HepG2 (cell line): Measurements from ENCODE around the gene CENPM. TPM values are rescaled to one million over a fixed set of nuclear protein-coding genes. Genes with fewer than 3 reads are reported as not detected.

ENCODE experiments used
- ATAC-seq: fragments of 200-7000 bp; cut with Tn5 transposase; 3 replicates; pipeline ENCODE4 v1.9.1; 2020; ENCODE audit warnings: mild to moderate bottlenecking, moderate library complexity
- BruUV-seq: library from RNA; stranded (reverse); fragments of 400-500 nt; replicated peaks from 2 replicates; lab custom pipeline; 2021; lab: Mats Ljungman, UMichigan
- CTCF ChIA-PET: fragments of 300-600 bp; formaldehyde crosslinking; extraction: SDS; loops from one replicate; lab custom pipeline; 2021; ENCODE audit warnings: low total read pairs, inconsistent platforms, low intra/inter-chr PET ratio; lab: Yijun Ruan, JAX
- POLR2A ChIA-PET: fragments of 350-600 bp; sonication (Branson Sonifier 250); formaldehyde crosslinking; loops from one replicate; lab custom pipeline; 2020; ENCODE audit warnings: antibody characterized with exemption, inconsistent platforms; lab: Yijun Ruan, JAX
- DNase-seq: peaks from one replicate; pipeline ENCODE4 v3.0.0-alpha.2; 2015; ENCODE audit warnings: low spot score
- FAIRE-seq: peaks from 3 replicates; lab custom pipeline; 2011; peaks lifted over from hg19 to GRCh38; lab: Jason Lieb, UNC
- H2AFZ ChIP-seq: one replicate; pipeline ENCODE4 v1.6.1; 2011; ENCODE audit warnings: low read length, inconsistent platforms
- H3K27ac ChIP-seq: fragments of 300-600 bp; 3 replicates; pipeline ENCODE4 v1.8.0; 2011; ENCODE audit warnings: mixed run types, mild to moderate bottlenecking, mixed read lengths, low read length, inconsistent platforms; ENCODE audit not compliant: insufficient read depth; ENCODE audit errors: extremely low read length
- H3K27me3 ChIP-seq, 2 experiments: fragments of 200-600 bp in 1 of 2; 2 replicates in 1 of 2; 3 replicates in 1 of 2; pipeline versions ENCODE4 v1.6.0 to v1.8.0; 2011; ENCODE audit warnings: low read length in 2 of 2, mild to moderate bottlenecking in 2 of 2, moderate library complexity in 2 of 2, inconsistent platforms in 1 of 2; ENCODE audit not compliant: insufficient read depth in 2 of 2, control insufficient read depth in 1 of 2
- H3K36me3 ChIP-seq, 2 experiments: fragments of 200-600 bp in 1 of 2; replicated peaks in 1 of 2; 2 replicates in 1 of 2; 3 replicates in 1 of 2; pipeline versions ENCODE4 v1.5.1 to v1.8.0; 2011; ENCODE audit warnings: low read length in 2 of 2, inconsistent platforms in 1 of 2; ENCODE audit not compliant: insufficient read depth in 2 of 2, control insufficient read depth in 1 of 2
- H3K4me1 ChIP-seq: 2 replicates; pipeline ENCODE4 v1.5.1; 2012; ENCODE audit warnings: low read length, inconsistent platforms; ENCODE audit not compliant: insufficient read depth
- H3K4me2 ChIP-seq: 2 replicates; pipeline ENCODE4 v1.6.0; 2011; ENCODE audit warnings: low read depth, low read length, inconsistent platforms
- H3K4me3 ChIP-seq, 3 experiments: fragments of 200-600 bp in 1 of 3; sonication (generic), shearing (Covaris generic) in 1 of 3; replicated peaks in 1 of 3; 2 replicates each; pipeline ENCODE4 v1.5.1; 2011 to 2016; ENCODE audit warnings: low read length in 3 of 3, inconsistent platforms in 2 of 3, low read depth in 2 of 3, mild to moderate bottlenecking in 2 of 3, control low read depth in 1 of 3, mixed read lengths in 1 of 3; ENCODE audit not compliant: insufficient read depth in 1 of 3
- H3K79me2 ChIP-seq: one replicate; pipeline ENCODE4 v1.6.1; 2011; ENCODE audit warnings: low read length, inconsistent platforms; ENCODE audit not compliant: insufficient read depth
- H3K9ac ChIP-seq: 2 replicates; pipeline ENCODE4 v1.6.0; 2011; ENCODE audit warnings: mild to moderate bottlenecking, low read depth, low read length, inconsistent platforms; ENCODE audit not compliant: insufficient read depth
- H3K9me3 ChIP-seq: 2 replicates; pipeline ENCODE4 v1.5.1; 2012; ENCODE audit warnings: mild to moderate bottlenecking, low read length
- H4K20me1 ChIP-seq: 2 replicates; pipeline ENCODE4 v1.6.0; 2011; ENCODE audit warnings: inconsistent platforms, mild to moderate bottlenecking, low read length, moderate library complexity; ENCODE audit not compliant: insufficient read depth
- FOXA1 ChIP-seq, 2 experiments: fragments of 450-650 bp in 1 of 2; sonication (generic) in 1 of 2; formaldehyde crosslinking in 1 of 2; IDR thresholded peaks; 2 replicates each; pipeline versions ENCODE4 v1.4.0 to v1.6.1; 2016 to 2020; ENCODE audit warnings: missing genetic modification reagents in 1 of 2
- MAF1 ChIP-seq: sonication (generic); formaldehyde crosslinking; IDR thresholded peaks from 2 replicates; pipeline ENCODE4 v1.5.0; 2020; ENCODE audit warnings: missing genetic modification reagents, borderline replicate concordance
- PAWR ChIP-seq: sonication (generic); formaldehyde crosslinking; IDR thresholded peaks from 2 replicates; pipeline ENCODE4 v1.4.0; 2020; ENCODE audit warnings: missing genetic modification reagents, mild to moderate bottlenecking, borderline replicate concordance
- PITX1 ChIP-seq: sonication (generic); formaldehyde crosslinking; IDR thresholded peaks from 2 replicates; pipeline ENCODE4 v1.5.1; 2020; ENCODE audit warnings: mild to moderate bottlenecking, missing genetic modification reagents
- ZNF12 ChIP-seq: sonication (generic); formaldehyde crosslinking; IDR thresholded peaks from 2 replicates; pipeline ENCODE4 v1.5.0; 2020; ENCODE audit warnings: missing genetic modification reagents
- ZNF143 ChIP-seq: sonication (generic); formaldehyde crosslinking; IDR thresholded peaks from 2 replicates; pipeline ENCODE4 v1.4.0; 2020; ENCODE audit warnings: missing genetic modification reagents
- ZNF224 ChIP-seq: sonication (generic); formaldehyde crosslinking; IDR thresholded peaks from 2 replicates; pipeline ENCODE4 v1.5.0; 2020; ENCODE audit warnings: mild to moderate bottlenecking, missing genetic modification reagents
- ZNF3 ChIP-seq: IDR thresholded peaks from 2 replicates; pipeline ENCODE4 v1.7.0; 2017; ENCODE audit warnings: inconsistent platforms
- ZNF615 ChIP-seq: sonication (generic); formaldehyde crosslinking; IDR thresholded peaks from 2 replicates; pipeline ENCODE4 v1.5.0; 2020; ENCODE audit warnings: mild to moderate bottlenecking, missing genetic modification reagents, borderline replicate concordance
- WGBS: methylation state at CpG from one replicate; pipeline ENCODE4 v1.1.6; 2017; ENCODE audit warnings: low lambda C conversion rate; 5-methylcytosine and 5-hydroxymethylcytosine counted together
- in situ Hi-C: cut with HindIII; loops from 2 replicates; pipeline ENCODE4 v1.10.0; 2017; ENCODE audit warnings: low pct_unique_long_range_greater_than_20kb; ENCODE audit not compliant: extremely low pct_ligation_motif_present
- intact Hi-C: fragments of 100-400 bp; cut with micrococcal nuclease; formaldehyde crosslinking; loops from one replicate; pipeline ENCODE4 v1.10.0; 2022; ENCODE audit not compliant: unreplicated experiment
- polyA plus RNA-seq, 8 experiments: library from polyadenylated mRNA; depleted of rRNA in 3 of 8; stranded (reverse) in 7 of 8; unstranded in 1 of 8; fragments of >200 nt; fragmentation: Illumina TruSeq in 4 of 8; extraction: Trizol in 4 of 8; gene quantifications; 2 replicates each; pipeline versions ENCODE4 v1.2.1 to v1.2.3, GENCODE V29; 2011 to 2016; ENCODE audit warnings: low read depth in 4 of 8, missing spikeins in 1 of 8, mixed read lengths in 1 of 8; ENCODE audit not compliant: insufficient read depth in 1 of 8
- total RNA-seq, 5 experiments: library from RNA; depleted of rRNA; stranded (reverse); fragments of >200 nt; fragmentation: Illumina TruSeq; extraction: Trizol; gene quantifications; 2 replicates each; pipeline ENCODE4 v1.2.3, GENCODE V29; 2016; ENCODE audit warnings: low read depth in 1 of 5
- TF ChIP-seq, protein P1 (sequence below): IDR thresholded peaks from 2 replicates; pipeline ENCODE4 v1.6.1; 2016; ENCODE audit warnings: missing compliant biosample characterization, missing genetic modification reagents, borderline replicate concordance
- TF ChIP-seq, protein P2 (sequence below): sonication (generic); formaldehyde crosslinking; IDR thresholded peaks from 2 replicates; pipeline ENCODE4 v1.8.1; 2023; ENCODE audit warnings: missing genetic modification reagents, mild to moderate bottlenecking, borderline replicate concordance

The CENPM gene
- total and polyA plus RNA-seq, 2 of the 13 experiments (the other 11 are each of a cell fraction or from before 2014, with no cell fraction given) = 11.2 to 37.3 TPM

DNA sequence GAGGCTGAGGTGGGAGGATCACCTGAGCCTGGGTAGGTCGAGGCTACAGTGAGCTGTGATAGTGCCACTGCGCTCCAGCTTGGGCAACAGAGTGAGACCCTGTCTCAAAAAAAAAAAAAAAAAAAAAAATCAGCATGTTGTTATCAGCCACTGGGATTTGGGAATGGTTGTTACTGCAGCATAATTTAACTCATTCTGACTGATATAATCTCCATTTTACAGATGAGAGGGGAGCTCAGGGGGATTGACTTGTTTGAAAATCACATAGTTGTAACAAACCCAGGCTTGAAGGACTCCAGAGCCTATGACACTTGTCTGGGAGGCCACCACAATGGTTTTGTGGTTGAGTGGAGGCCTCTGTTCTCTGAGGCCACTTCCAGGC lies 19.3 kb upstream of the CENPM start:
- no peak for FAIRE-seq
- intact Hi-C loops (loop anchor here (1.0 kb wide), 1 partner anchor 148 kb away; no protein-coding TSS in a partner anchor), in situ Hi-C loops (loop anchor here (5.0 to 25.0 kb wide), 3 partner anchors 106 to 471 kb away; partner anchors contain the start of genes NAGA, NFAM1 and PHETA2)
- Histone ChIP-seq H3K79me2 (no peaks in the 10 kb centered on the region), H3K27ac (no peak overlapping the region), H3K4me3 (no peak overlapping the region), H3K9ac (no peak overlapping the region), H4K20me1 (no peaks in the 10 kb centered on the region), H2AFZ (no peak overlapping the region), H3K36me3 (no peaks in the 10 kb centered on the region), H3K4me2 (no peak overlapping the region), H3K27me3 (peaks cover 2 to 19% of the 10 kb centered on the region in 2 experiments; a peak in 4 of 5 replicates), H3K9me3 (no peaks in the 10 kb centered on the region), H3K4me1 (peaks cover 11% of the 10 kb centered on the region; the same call in 1 of the 2 replicates)
- no peak for DNase-seq
- ChIA-PET POLR2A (no interaction called here), CTCF (interaction anchor here (1.0 to 1.6 kb wide), 4 partner anchors 145 to 202 kb away, joined by 3 to 13 read pairs (median 7); no protein-coding TSS in a partner anchor)
- TF ChIP-seq ZNF143 (CRISPR knock-in tag) (no peak), ZNF615 (no peak), MAF1 (CRISPR knock-in tag) (no peak), ZNF12 (CRISPR knock-in tag) (peak; percentile 98), FOXA1 (IDR thresholded peaks at IDR 0.05) (no peak), FOXA1 (CRISPR knock-in tag; IDR thresholded peaks at IDR 0.05) (no peak), ZNF224 (CRISPR knock-in tag) (no peak)
- no peak for ATAC-seq
- BruUV-seq = no TSS peak
- WGBS = 56% methylated on average over 2 of the region's 2 CpGs

- Histone ChIP-seq H3K4me1 (peaks cover 11% of the 10 kb centered on the region; the same call in 1 of the 2 replicates), H3K4me2 (no peak overlapping the region), H3K79me2 (no peaks in the 10 kb centered on the region), H4K20me1 (no peaks in the 10 kb centered on the region), H3K27me3 (peaks cover 0 to 7% of the 10 kb centered on the region in 2 experiments; a peak in 1 of 5 replicates), H3K27ac (no peak overlapping the region), H3K9ac (no peak overlapping the region), H2AFZ (no peak overlapping the region), H3K9me3 (no peaks in the 10 kb centered on the region), H3K4me3 (no peak overlapping the region), H3K36me3 (no peaks in the 10 kb centered on the region)
- no peak for TF ChIP-seq PAWR (CRISPR knock-in tag)
- TF ChIP-seq, protein P1, sequence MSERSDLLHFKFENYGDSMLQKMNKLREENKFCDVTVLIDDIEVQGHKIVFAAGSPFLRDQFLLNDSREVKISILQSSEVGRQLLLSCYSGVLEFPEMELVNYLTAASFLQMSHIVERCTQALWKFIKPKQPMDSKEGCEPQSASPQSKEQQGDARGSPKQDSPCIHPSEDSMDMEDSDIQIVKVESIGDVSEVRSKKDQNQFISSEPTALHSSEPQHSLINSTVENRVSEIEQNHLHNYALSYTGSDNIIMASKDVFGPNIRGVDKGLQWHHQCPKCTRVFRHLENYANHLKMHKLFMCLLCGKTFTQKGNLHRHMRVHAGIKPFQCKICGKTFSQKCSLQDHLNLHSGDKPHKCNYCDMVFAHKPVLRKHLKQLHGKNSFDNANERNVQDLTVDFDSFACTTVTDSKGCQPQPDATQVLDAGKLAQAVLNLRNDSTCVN (CRISPR knock-in tag) = no peak
- no peak for TF ChIP-seq PITX1 (CRISPR knock-in tag)
- no peak for TF ChIP-seq ZNF3 (CRISPR knock-in tag)
- TF ChIP-seq, protein P2, sequence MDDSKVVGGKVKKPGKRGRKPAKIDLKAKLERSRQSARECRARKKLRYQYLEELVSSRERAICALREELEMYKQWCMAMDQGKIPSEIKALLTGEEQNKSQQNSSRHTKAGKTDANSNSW (CRISPR knock-in tag) = no peak
- CTCF ChIA-PET = no interaction called here
- ATAC-seq (no peak), DNase-seq (no peak), FAIRE-seq (no peak)
- intact Hi-C loops = no loop called here
- POLR2A ChIA-PET = no interaction called here
- BruUV-seq = no TSS peak
- 0% methylated on average over 1 of the region's 5 CpGs for WGBS
- in situ Hi-C loops = loop anchor here (25.0 kb wide), 1 partner anchor 473 kb away; the partner anchor contains the start of gene NFAM1
Observed at GRCh38 chr22:41964112-41964491, 17.1 kb upstream of the CENPM start.
